ENCODE results near the gene MRPL54.

The MRPL54 gene

DNA sequence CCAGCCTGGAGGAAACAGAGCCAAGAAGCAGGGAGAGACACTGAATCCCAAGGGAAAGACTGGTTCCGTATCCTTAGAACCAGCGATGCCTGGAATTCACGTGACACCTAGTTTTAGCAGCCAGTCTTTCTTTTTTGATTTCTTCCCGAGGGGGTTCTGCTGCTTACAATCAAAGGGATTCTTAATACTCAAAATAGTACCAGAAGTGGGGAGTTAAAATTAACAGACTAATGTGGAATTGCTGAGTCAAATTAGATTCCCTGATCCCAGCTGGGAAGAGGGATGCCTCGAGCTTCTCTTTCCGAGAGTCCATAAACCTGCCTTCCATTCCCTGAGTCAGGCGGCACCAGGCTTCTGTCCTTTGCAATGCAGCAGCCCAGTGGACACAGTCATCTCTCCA lies 28.5 kb downstream of the MRPL54 start:
- no CpG with 5 or more reads among the region's 7 CpGs for WGBS (ENCODE audit: extremely low coverage, insufficient coverage, low lambda C conversion rate)
- H3K27me3 ChIP-seq (ENCODE audit: insufficient read depth, low read length, poor library complexity), result no peaks in the 10 kb centered on the region

DNA sequence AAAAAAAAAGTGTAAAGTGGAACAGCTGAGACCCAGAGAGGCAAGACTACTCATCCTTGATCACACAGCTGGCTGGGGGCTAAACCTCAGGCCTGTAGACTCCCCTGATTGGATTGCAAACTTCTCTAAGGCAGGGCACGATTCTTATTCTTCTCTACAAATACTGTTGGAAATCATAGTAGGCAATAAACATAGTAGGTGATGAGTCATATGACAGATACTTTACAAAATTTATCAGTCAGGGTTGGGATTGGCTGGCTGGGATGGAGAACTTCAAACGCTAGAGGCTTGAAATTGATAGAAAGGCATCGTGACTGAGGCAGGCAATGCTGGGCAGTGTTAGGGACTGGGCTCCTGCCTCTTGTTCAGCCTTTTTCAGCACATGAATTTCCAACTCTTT lies 29.6 kb downstream of the MRPL54 start:
- Histone ChIP-seq H3K36me3 (ENCODE audit: control insufficient read depth, insufficient read depth, low read length) (no peaks in the 10 kb centered on the region), H2BK5ac (ENCODE audit: low read length) (no peak overlapping the region), H3K79me1 (ENCODE audit: low read length) (no peaks in the 10 kb centered on the region), H3K4me1 (ENCODE audit: control insufficient read depth, low read depth, low read length) (no peaks in the 10 kb centered on the region), H2BK120ac (ENCODE audit: low read depth, low read length) (no peak overlapping the region), H4K8ac (ENCODE audit: low read depth, low read length) (no peak overlapping the region), H3K4ac (ENCODE audit: low read depth, low read length) (no peak overlapping the region), H4K5ac (ENCODE audit: low read length) (no peak overlapping the region), H3K27ac (ENCODE audit: low read depth, low read length) (no peak overlapping the region), H3K4me2 (ENCODE audit: low read length) (no peak overlapping the region), H3K23ac (ENCODE audit: low read length) (no peak overlapping the region), H3K27me3 (ENCODE audit: insufficient read depth, low read length, poor library complexity) (no peaks in the 10 kb centered on the region), H2BK15ac (replicated peaks; ENCODE audit: low read depth) (no peak overlapping the region), H3K18ac (ENCODE audit: low read length) (no peak overlapping the region), H2AK5ac (ENCODE audit: low read length) (no peak overlapping the region), H3K56ac (ENCODE audit: low read length) (no peak overlapping the region), H3K9ac (ENCODE audit: low read length) (no peak overlapping the region), H3K4me3 (ENCODE audit: low read length) (no peak overlapping the region), H3K79me2 (ENCODE audit: control insufficient read depth, insufficient read depth, low read length) (no peaks in the 10 kb centered on the region)
- no peak for DNase-seq
- no CpG with 5 or more reads among the region's 3 CpGs for WGBS (ENCODE audit: extremely low coverage, insufficient coverage, low lambda C conversion rate)

More for the DNA sequence above, 28.5 kb downstream of the MRPL54 start:
- DNase-seq, result no peak
- Histone ChIP-seq H3K27ac (ENCODE audit: low read depth, low read length) (no peak overlapping the region), H4K8ac (ENCODE audit: low read depth, low read length) (no peak overlapping the region), H3K4me3 (ENCODE audit: low read length) (no peak overlapping the region), H3K4me2 (ENCODE audit: low read length) (no peak overlapping the region), H3K23ac (ENCODE audit: low read length) (no peak overlapping the region), H3K9ac (ENCODE audit: low read length) (no peak overlapping the region), H2AK5ac (ENCODE audit: low read length) (no peak overlapping the region), H3K79me1 (ENCODE audit: low read length) (no peaks in the 10 kb centered on the region), H2BK120ac (ENCODE audit: low read depth, low read length) (no peak overlapping the region), H3K18ac (ENCODE audit: low read length) (no peak overlapping the region), H3K79me2 (ENCODE audit: control insufficient read depth, insufficient read depth, low read length) (no peaks in the 10 kb centered on the region), H3K56ac (ENCODE audit: low read length) (no peak overlapping the region), H3K4ac (ENCODE audit: low read depth, low read length) (no peak overlapping the region), H2BK5ac (ENCODE audit: low read length) (no peak overlapping the region), H2BK15ac (replicated peaks; ENCODE audit: low read depth) (no peak overlapping the region), H3K36me3 (ENCODE audit: control insufficient read depth, insufficient read depth, low read length) (no peaks in the 10 kb centered on the region), H3K4me1 (ENCODE audit: control insufficient read depth, low read depth, low read length) (no peaks in the 10 kb centered on the region), H4K5ac (ENCODE audit: low read length) (no peak overlapping the region)

DNA sequence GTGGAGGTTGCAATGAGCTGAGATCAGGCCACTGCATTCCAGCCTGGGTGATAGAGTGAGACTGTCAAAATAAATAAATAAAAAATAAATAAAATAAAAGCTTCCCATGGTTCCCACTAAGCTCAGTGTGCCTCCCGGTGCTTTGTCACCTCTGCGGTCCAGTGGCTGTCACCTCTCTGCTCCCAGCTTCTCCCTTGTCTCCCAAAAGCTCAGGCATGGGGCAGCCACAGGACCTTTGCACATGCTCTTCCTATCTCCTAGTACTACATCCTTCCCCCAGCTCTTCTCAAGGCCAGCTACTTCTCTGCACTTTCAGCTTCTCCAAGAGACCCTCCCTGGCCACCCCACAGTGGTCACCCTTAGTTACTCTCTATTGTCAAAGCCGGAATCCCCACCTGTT lies 31.3 kb downstream of the MRPL54 start:
- no peak overlapping the region for H4K8ac ChIP-seq (ENCODE audit: low read depth, low read length)
- WGBS (ENCODE audit: extremely low coverage, insufficient coverage, low lambda C conversion rate), result no CpG with 5 or more reads among the region's 3 CpGs
- H2AK5ac ChIP-seq (ENCODE audit: low read length), result no peak overlapping the region

DNA sequence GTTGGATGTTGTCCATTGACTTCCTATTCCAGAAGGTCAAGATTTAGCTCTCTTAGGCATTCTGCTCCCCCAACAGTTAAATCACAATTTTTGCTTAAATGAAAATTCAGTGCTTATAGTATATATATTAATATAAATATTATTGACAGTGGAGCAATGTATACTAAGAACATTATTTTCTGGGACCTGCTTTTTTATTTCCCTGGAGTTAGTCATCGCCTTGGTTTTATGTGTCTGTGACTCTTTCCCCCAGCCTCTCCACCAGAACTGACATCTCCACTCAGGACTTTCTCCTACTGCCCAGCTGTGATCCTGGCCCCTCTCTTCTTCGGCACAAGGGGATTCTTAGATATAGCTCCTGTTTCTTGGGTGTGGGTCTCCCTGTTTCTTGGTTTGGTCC lies 33.9 kb downstream of the MRPL54 start:
- Histone ChIP-seq H2BK120ac (ENCODE audit: low read depth, low read length) (no peak overlapping the region), H3K4me2 (ENCODE audit: low read length) (no peak overlapping the region), H3K4me3 (ENCODE audit: low read length) (no peak overlapping the region), H3K23ac (ENCODE audit: low read length) (no peak overlapping the region), H3K27me3 (ENCODE audit: insufficient read depth, low read length, poor library complexity) (peaks cover 2% of the 10 kb centered on the region), H2BK5ac (ENCODE audit: low read length) (no peak overlapping the region), H3K18ac (ENCODE audit: low read length) (no peak overlapping the region), H2AK5ac (ENCODE audit: low read length) (no peak overlapping the region), H3K36me3 (ENCODE audit: control insufficient read depth, insufficient read depth, low read length) (no peaks in the 10 kb centered on the region), H3K56ac (ENCODE audit: low read length) (no peak overlapping the region), H4K5ac (ENCODE audit: low read length) (no peak overlapping the region), H2BK15ac (replicated peaks; ENCODE audit: low read depth) (no peak overlapping the region), H3K27ac (ENCODE audit: low read depth, low read length) (no peak overlapping the region), H3K4ac (ENCODE audit: low read depth, low read length) (no peak overlapping the region), H4K8ac (ENCODE audit: low read depth, low read length) (no peak overlapping the region), H3K9ac (ENCODE audit: low read length) (no peak overlapping the region), H3K4me1 (ENCODE audit: control insufficient read depth, low read depth, low read length) (no peaks in the 10 kb centered on the region), H3K79me2 (ENCODE audit: control insufficient read depth, insufficient read depth, low read length) (no peaks in the 10 kb centered on the region), H3K79me1 (ENCODE audit: low read length) (no peaks in the 10 kb centered on the region)
- no peak for DNase-seq
- no CpG with 5 or more reads among the region's 2 CpGs for WGBS (ENCODE audit: extremely low coverage, insufficient coverage, low lambda C conversion rate)

More for the DNA sequence above, 31.3 kb downstream of the MRPL54 start:
- H3K79me1 ChIP-seq (ENCODE audit: low read length), result no peaks in the 10 kb centered on the region
- H2BK120ac ChIP-seq (ENCODE audit: low read depth, low read length), result no peak overlapping the region
- H3K27ac ChIP-seq (ENCODE audit: low read depth, low read length), result no peak overlapping the region
- H3K4me1 ChIP-seq (ENCODE audit: control insufficient read depth, low read depth, low read length), result no peaks in the 10 kb centered on the region
- no peaks in the 10 kb centered on the region for H3K36me3 ChIP-seq (ENCODE audit: control insufficient read depth, insufficient read depth, low read length)
- no peaks in the 10 kb centered on the region for H3K27me3 ChIP-seq (ENCODE audit: insufficient read depth, low read length, poor library complexity)
- H4K5ac ChIP-seq (ENCODE audit: low read length), result no peak overlapping the region
- no peak overlapping the region for H3K23ac ChIP-seq (ENCODE audit: low read length)
- no peak overlapping the region for H3K9ac ChIP-seq (ENCODE audit: low read length)
- H2BK5ac ChIP-seq (ENCODE audit: low read length), result no peak overlapping the region
- H3K4ac ChIP-seq (ENCODE audit: low read depth, low read length), result no peak overlapping the region
- no peak overlapping the region for H3K4me3 ChIP-seq (ENCODE audit: low read length)
- no peak overlapping the region for H3K4me2 ChIP-seq (ENCODE audit: low read length)
- H3K18ac ChIP-seq (ENCODE audit: low read length), result no peak overlapping the region
- H2BK15ac ChIP-seq (replicated peaks; ENCODE audit: low read depth), result no peak overlapping the region
- no peak overlapping the region for H3K56ac ChIP-seq (ENCODE audit: low read length)
- no peaks in the 10 kb centered on the region for H3K79me2 ChIP-seq (ENCODE audit: control insufficient read depth, insufficient read depth, low read length)
- DNase-seq, result no peak

GRCh38 chr19:3798137-3798536 lies 35.7 kb downstream of the MRPL54 start:
- DNase-seq, result no peak
- H3K79me2 ChIP-seq (ENCODE audit: control insufficient read depth, insufficient read depth, low read length), result no peaks in the 10 kb centered on the region
- no CpG with 5 or more reads among the region's 6 CpGs for WGBS (ENCODE audit: extremely low coverage, insufficient coverage, low lambda C conversion rate)

DNA sequence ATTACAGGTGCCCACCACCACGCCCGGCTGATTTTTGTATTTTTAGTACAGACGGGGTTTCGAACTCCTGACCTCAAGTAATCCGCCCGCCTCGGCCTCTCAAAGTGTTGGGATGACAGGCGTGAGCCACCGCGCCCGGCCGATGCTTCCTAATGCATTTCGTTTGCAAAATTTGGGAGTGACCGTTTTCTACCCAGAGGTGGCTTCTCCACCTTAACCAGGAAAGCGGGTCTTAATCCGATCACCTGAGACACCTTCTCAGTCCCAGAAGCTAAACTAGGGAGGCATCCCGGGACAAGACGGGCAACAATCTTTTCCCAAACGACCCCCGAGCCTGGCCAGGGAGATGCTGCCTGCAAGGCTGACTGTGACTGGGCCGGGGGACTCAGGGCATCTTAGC lies 38.5 kb downstream of the MRPL54 start:
- Histone ChIP-seq H3K27ac (ENCODE audit: low read depth, low read length) (no peak overlapping the region), H4K8ac (ENCODE audit: low read depth, low read length) (no peak overlapping the region), H3K4me3 (ENCODE audit: low read length) (no peak overlapping the region), H2BK120ac (ENCODE audit: low read depth, low read length) (no peak overlapping the region), H2BK5ac (ENCODE audit: low read length) (no peak overlapping the region), H3K4ac (ENCODE audit: low read depth, low read length) (no peak overlapping the region), H4K5ac (ENCODE audit: low read length) (no peak overlapping the region), H3K4me2 (ENCODE audit: low read length) (no peak overlapping the region), H2BK15ac (replicated peaks; ENCODE audit: low read depth) (no peak overlapping the region), H3K4me1 (ENCODE audit: control insufficient read depth, low read depth, low read length) (no peaks in the 10 kb centered on the region), H3K27me3 (ENCODE audit: insufficient read depth, low read length, poor library complexity) (peaks cover 2% of the 10 kb centered on the region), H3K79me2 (ENCODE audit: control insufficient read depth, insufficient read depth, low read length) (no peaks in the 10 kb centered on the region), H3K36me3 (ENCODE audit: control insufficient read depth, insufficient read depth, low read length) (no peaks in the 10 kb centered on the region), H3K18ac (ENCODE audit: low read length) (no peak overlapping the region), H2AK5ac (ENCODE audit: low read length) (no peak overlapping the region), H3K79me1 (ENCODE audit: low read length) (no peaks in the 10 kb centered on the region), H3K23ac (ENCODE audit: low read length) (no peak overlapping the region), H3K9ac (ENCODE audit: low read length) (no peak overlapping the region), H3K56ac (ENCODE audit: low read length) (no peak overlapping the region)
- WGBS (ENCODE audit: extremely low coverage, insufficient coverage, low lambda C conversion rate), result no CpG with 5 or more reads among the region's 21 CpGs
- DNase-seq, result no peak

More at GRCh38 chr19:3798137-3798536, 35.7 kb downstream of the MRPL54 start:
- H3K9ac ChIP-seq (ENCODE audit: low read length), result no peak overlapping the region
- H3K4ac ChIP-seq (ENCODE audit: low read depth, low read length), result no peak overlapping the region
- no peak overlapping the region for H2AK5ac ChIP-seq (ENCODE audit: low read length)
- H3K27me3 ChIP-seq (ENCODE audit: insufficient read depth, low read length, poor library complexity), result peaks cover 2% of the 10 kb centered on the region
- no peak overlapping the region for H3K56ac ChIP-seq (ENCODE audit: low read length)
- H3K79me1 ChIP-seq (ENCODE audit: low read length), result no peaks in the 10 kb centered on the region
- H3K4me3 ChIP-seq (ENCODE audit: low read length), result no peak overlapping the region
- H4K8ac ChIP-seq (ENCODE audit: low read depth, low read length), result no peak overlapping the region
- H3K27ac ChIP-seq (ENCODE audit: low read depth, low read length), result no peak overlapping the region
- H2BK15ac ChIP-seq (replicated peaks; ENCODE audit: low read depth), result no peak overlapping the region
- H4K5ac ChIP-seq (ENCODE audit: low read length), result no peak overlapping the region
- H3K18ac ChIP-seq (ENCODE audit: low read length), result no peak overlapping the region
- H2BK5ac ChIP-seq (ENCODE audit: low read length), result no peak overlapping the region
- H3K4me2 ChIP-seq (ENCODE audit: low read length), result no peak overlapping the region
- H2BK120ac ChIP-seq (ENCODE audit: low read depth, low read length), result no peak overlapping the region
- no peak overlapping the region for H3K23ac ChIP-seq (ENCODE audit: low read length)
- H3K36me3 ChIP-seq (ENCODE audit: control insufficient read depth, insufficient read depth, low read length), result no peaks in the 10 kb centered on the region
- H3K4me1 ChIP-seq (ENCODE audit: control insufficient read depth, low read depth, low read length), result no peaks in the 10 kb centered on the region
